CD4-positive, alpha-beta T cell treated with Interleukin-17A for 1 hour (primary cell): Measurements from ENCODE around the gene ZNF236.
A peak's percentile ranks its signal among the peaks of the same experiment; 100 is the strongest.
"Not testable (repeated sequence)": the region's sequence is repeated elsewhere in the genome, so short reads cannot be mapped to it uniquely, and the experiment has no call there.

Experiments used
- DNase-seq: peaks from one replicate; pipeline ENCODE4 v3.0.0-alpha.2; 2020

The ZNF236 gene

DNA sequence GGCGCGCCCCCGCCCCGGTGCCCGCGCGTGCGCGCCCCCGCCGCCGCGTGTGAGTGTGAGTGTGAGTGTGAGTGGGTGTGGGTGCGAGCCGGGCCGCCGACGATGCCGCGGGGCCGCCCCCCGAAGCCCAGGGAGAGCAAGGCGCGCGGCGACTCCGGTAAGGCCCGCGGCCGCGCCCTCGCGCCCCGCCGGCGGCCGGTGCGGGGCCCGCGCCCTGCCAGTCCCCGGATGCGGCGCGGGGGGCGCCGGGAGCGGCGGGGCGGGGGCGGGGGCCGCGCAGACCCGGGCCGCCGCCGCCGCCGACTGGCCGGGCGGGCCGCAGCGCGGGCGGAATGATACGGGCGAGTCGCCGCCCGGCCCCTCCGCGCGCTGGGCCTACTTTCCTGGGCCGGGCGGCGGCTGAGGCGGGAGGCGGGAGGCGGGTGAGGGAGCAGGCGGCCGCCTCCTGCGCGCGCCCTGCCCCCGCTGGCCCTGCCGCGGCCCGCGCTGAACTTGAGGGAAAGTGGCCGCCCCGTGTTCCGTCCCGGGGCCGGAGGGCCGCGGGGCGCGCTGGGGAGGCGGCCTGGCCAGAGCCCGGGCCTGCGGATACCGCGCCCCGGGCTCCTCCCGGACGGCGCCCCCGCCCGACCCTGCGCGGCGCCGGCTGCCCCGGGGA is at the start of gene ZNF236:
Gene ZNF236 (plus strand): TSS at position 52 of the 655 bp plus-strand sequence. CDS start 51 bp downstream, at position 103.
- DNase-seq: peak; percentile 77

DNA sequence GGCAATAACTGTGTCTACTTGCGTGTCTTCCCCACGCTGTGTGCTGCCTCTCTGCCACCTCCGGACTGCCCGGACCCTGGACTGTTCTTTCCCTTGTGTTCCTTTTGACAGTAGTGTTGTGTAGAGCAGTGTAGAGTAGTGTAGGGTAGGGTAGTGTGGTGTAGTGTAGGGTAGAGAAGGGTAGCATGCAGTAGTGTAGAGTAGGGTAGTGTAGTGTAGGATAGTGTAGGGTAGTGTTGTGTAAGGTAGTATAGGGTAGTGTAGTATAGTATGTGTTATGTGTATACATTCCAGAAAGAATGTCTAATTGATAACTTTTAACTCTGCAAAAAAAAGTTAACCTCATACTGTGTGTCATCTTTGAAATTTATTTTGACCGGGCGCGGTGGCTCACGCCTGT is 49.7 kb upstream of the ZNF236 start:
- no peak for DNase-seq

DNA sequence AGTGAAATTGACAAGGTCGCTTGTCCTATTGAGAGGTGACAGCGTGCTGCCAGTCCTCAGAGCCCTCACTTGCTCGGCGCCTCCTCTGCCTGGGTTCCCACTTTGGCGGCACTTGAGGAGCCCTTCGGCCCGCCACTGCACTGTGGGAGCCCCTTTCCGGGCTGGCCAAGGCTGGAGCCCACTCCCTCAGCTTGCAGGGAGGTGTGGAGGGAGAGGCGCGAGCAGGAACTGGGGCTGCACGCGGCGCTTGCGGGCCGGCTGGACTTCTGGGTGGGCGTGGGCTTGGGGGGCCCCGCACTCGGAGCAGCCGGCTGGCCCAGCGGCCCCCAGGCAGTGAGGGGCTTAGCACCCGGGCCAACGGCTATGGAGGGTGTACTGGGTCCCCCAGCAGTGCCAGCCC is 45.3 kb upstream of the ZNF236 start:
- DNase-seq: not testable (repeated sequence)

DNA sequence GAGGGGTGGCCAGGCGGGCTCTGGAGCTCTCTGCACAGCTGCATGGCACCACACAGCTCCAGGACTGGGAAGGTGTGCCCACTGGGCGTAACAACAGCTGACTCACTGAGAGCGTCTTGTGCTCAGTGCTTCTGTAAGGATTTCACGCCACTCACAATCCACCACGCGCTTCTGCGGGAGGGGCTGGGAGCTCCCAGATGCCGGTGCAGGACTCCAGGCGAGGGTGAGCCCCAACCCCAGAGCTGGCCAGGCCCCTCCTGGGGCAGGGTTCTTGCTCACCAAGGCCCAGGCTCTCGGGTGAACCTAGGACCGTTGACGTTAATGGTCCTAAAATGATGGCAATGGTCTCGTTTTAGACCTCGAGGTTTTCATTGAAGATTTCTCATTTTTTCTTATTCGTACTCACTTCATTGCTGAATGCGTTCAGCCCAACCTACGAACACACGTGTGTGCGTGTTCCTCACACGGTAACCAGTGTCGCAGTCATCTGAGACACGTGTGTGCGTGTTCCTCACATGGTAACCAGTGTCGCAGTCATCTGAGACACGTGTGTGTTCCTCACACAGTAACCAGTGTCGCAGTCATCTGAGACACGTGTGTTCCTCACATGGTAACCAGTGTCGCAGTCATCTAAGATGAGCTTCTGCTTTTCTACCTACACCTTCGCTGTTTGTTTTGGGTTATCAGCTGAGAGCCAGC is 38.4 kb upstream of the ZNF236 start:
- DNase-seq: no peak

DNA sequence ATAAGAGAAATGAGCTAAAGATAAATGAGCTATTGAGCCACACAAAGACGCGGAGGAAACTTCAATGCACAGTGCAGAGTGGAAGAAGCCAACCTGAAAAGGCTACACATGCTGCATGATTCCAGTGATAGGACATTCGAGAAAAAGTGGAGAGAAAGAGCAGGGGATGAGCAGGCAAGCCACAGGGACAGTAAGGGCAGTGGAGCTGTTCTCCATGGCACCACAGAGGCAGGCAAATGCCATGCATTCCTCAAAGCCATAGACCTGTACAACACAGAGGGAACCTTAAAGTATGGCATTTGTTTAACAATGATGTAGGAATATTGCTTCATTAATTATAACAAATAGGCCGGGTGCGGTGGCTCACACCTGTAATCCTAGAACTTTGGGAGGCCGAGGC is 36.5 kb upstream of the ZNF236 start:
- no peak for DNase-seq

DNA sequence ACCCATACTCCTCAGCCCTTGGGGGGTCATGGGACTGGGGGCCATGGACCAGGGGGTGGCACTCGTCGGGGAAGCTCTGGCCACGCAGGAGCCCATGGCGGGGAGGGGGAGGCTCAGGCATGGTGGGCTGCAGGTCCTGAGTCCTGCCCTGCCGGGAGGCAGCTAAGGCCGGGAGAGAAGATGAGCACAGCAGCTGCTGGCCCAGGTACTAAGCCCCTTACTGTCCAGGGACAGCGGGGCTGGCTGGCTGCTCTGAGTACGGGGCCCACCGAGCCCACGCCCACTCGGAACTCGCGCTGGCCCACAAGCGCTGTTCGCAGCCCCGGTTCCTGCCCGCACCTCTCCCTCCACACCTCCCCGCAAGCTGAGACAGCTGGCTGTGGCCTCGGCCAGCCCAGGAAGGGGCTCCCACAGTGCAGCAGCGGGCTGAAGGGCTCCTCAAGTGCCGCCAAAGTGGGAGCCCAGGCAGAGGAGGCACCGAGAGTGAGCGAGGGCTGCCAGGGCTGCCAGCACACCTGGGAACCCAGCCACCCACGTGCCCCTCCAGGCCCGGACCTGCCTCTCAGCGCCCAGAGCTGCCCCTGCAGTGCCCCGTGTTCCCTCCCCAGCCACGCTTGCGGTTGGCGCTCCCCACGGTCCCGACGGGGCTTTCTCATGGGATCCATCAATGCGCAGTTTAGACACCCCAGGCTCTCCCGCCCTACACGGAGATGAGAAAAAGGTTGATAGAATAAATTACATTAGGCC is 33.6 kb upstream of the ZNF236 start:
- DNase-seq: no peak

DNA sequence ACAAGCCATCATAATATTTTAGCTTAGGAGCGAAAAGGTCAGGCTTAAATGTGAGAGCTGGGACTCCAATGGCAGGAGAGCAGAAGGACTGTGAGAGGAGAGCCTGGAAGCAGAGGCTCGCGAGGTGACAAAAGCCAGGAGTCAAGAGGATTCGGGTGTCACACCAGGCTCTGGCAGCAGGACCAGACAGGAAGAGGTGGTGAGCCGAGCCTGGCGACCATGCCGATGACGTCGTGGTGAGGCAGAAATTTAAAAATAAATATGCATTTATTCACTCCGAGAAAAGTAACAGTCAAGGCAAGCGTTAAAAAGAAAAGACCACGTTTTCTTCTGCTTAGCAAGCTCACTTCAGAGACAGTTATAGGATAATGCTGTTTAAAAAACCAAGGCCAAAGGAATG is 31.3 kb upstream of the ZNF236 start:
- no peak for DNase-seq

DNA sequence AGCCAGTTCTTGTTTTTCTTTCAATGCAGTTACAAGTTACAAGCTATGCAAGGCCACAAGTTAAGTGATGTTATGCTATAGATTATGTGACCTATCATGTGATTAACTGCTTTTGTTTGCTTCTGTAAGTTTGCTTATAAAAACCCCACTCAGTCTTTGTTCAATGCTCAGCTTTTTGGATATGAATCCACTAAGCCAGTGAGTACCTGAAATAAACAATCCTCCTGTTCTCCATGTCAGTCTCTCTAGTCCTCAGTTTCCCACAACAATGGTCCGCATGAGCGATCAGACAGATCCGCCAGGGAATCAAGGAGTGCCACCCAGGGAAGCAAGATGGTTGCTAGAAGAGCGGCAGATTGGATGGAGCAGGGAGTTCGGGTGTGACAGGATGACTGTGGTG is 30.7 kb upstream of the ZNF236 start:
- no peak for DNase-seq

DNA sequence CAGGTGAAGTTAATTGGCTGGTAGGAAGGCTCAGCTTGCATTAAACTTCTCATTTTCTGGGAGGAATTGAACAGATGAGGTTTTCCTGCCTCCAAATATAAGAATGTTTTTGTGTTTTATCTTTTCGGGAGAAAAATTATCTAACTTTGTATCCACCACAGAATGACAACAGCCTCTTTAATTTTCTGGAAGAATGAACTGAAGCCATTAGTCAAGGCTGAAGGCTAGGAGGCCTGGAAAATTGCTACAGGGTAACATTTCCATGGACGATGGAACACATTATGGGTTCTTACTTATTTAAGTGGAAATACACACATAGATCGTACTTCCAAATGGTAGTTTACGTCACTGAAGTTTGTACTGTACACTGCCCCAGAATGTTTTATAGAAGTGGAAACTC is 28.0 kb upstream of the ZNF236 start:
- no peak for DNase-seq

DNA sequence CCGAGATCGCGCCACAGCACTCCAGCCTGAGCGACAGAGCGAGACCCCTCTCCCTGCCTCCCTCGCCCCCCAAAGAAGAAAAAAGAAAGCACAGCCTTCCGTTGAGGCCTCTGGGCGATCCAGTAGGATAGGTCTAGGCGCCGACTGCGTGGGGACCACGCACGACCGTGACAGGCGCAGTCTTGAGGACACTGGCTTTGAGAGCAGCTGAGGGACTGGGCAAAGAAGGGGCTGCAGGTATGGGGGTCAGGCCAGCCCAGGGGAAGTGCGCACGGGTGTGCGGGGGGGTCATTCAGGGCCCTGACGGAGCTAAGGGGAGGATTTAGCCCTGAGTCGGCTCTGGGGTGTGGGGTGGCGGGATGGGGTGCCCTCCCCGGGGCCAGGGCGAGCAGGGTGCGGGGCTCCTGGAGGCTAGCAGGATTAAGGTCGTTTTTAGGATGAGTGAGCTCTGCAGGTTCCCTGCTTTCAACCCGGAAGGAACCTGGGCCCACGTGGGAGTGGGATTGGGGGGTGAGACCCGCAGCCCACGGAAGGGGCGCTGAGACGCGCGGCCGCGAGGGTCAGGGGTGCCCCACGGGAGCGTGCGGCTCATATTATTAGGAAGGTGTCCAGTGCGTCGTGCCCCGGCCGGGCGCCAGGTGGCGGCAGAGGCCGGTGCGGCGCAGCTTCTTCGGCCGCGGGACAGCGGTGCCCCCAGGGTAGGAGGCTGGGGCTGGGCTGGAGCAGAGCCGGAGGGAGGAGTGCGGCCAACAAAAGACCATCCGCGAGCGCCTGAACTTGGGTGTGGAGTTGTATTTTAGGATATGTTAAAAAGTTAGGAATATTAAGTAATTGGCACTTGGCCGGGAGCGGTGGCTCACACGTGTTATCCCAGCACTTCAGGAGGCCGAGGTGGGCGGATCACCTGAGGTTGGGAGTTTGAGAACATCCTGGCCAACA is 20.5 kb upstream of the ZNF236 start:
- DNase-seq: peak; percentile 47

DNA sequence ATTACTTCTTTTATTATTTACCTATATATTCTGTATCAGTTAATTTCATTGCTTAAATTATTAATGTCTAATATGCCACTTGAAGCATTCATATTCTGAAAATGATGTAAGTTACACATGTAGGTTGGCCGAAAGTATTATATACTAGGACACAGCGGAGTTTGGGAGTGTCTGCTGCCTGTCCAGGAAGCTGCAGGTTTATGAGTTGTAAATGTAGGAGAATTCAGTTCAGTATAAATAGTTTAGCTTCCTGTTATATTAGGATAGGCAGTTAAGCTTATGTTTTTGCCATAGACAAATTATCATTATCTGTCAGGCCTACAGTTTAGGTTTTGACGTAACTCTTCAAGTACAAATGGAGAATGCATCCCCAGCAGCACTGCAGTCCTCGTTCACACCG is 18.9 kb upstream of the ZNF236 start:
- no peak for DNase-seq

DNA sequence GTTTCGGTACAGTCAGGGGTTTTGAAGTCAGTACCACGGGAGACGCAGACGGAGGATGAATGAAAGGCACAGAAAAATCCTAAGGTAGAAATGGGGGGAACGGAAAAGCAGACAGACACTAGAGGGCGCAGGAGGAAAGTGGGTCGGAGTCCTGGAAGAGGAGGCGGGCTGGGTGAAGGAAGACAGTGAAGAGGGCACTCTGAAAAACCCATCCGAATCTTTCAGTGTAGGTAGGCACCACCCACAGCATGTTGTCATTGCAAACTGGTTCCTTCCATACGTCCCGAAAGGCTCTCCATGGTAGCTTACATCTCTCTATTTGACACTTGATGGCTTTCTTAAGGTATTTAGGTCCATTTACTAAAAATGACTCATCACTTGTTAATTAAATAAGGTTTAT is 18.5 kb upstream of the ZNF236 start:
- peak; percentile 77 for DNase-seq

DNA sequence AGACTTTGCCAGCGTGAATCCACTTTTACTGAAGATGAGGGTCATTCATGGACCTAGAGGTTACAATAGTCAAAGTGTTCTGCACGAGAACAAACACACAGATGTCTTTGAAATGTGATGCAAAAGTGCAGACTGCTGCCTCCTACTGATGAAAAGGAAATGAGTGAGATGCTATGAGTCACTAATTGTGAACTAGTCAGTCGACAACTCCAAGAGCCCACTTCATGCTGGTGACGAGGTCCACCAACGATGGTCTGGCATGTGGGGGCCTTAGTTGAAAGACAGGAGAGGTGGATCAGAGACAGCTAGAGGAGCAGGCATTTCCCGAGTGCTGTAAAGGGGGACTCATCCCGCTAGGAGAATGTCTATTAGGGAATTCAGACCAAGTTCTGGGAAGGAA is 17.1 kb upstream of the ZNF236 start:
- DNase-seq: no peak

DNA sequence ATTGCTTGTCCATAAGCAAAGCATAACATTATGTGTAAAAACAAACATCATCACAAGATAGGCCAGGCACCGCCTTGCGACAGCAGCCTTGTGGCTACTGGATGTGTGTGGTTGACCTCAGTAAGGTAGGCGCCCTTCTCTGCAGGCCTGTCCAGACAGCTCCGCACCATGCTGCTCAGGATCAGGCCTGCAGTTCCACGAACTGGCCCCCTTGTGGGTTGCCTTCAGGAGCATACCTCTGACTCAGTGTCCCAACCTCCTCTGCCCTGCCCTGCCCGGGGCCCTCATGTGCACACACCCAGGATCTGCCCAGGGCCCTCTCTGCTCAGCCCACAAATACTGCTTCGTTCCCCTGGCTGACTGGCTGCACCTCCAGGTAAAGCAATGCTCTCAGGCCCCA is 16.1 kb upstream of the ZNF236 start:
- DNase-seq: no peak

DNA sequence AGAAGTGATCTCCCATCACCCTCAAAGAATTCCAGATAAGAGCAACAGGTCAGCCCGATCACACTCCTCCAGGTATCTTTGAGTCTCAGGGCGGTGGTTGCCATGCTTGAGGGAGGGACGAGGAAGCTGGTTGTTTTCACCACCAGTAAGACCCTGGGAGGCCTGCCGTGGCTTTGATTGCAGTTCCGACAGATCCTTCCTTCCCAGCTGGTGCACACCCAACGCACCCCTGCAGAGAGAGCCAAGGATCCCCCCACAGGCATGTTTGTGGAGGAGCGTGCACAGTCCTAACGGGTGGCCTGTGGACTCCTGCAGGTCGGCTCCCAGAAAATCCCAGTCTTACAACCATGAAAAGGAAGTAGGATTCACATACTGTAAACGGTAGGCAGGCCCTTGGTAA is 13.8 kb upstream of the ZNF236 start:
- DNase-seq: no peak

DNA sequence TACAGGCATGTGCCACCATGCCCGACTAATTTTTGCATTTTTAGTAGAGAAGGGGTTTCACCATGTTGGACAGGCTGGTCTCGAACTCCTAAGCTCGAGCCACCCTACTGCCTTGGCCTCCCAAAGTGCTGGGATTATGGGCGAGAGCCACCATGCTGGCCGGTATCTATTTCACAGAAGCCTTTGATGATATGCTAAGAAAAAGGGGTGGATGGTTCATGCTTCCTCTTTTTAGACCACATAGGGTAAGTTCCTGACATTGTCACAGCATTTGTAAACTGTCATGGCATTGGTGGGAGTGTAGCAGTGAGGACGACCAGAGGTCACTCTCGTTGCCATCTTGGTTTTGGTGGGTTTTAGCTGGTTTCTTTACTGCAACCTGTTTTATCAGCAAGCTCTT is 10.8 kb upstream of the ZNF236 start:
- not testable (repeated sequence) for DNase-seq

DNA sequence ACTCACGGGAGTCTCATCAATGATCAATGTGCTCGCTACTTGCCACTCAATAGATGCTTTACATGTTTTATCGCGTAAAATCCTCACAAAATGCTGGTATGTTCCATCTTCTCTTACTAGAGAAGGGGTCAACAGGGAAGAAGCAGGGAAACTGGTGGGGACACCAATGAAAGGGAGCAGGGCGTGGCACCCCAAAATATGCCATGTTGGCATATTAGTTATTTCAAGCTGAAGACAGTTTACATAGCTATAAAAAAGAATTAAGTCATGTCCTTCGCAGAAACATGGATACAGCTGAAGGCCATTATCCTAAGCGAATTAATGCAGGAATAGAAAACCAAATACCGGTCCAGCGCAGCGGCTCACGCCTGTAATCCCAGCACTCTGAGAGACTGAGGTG is 8.1 kb upstream of the ZNF236 start:
- no peak for DNase-seq

DNA sequence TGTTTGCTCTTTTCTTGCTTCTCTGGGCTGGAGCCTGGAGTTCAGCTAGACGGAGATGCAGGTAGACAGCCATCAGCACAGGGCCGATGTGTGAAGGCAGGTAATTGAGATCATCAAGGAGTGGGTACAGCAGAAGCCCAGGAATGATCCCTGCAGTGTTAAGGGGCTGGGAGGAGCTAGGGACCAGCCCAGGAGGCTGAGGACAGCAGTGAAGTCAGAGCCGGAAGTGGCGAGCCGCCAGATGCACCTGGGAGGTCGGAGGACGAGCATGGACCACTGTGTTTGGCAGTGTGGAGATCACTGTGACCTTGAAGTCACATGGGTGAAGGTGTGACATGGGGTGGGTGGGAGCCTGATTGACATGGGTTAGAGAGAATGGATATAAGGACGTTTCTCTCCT is 6.2 kb upstream of the ZNF236 start:
- no peak for DNase-seq

DNA sequence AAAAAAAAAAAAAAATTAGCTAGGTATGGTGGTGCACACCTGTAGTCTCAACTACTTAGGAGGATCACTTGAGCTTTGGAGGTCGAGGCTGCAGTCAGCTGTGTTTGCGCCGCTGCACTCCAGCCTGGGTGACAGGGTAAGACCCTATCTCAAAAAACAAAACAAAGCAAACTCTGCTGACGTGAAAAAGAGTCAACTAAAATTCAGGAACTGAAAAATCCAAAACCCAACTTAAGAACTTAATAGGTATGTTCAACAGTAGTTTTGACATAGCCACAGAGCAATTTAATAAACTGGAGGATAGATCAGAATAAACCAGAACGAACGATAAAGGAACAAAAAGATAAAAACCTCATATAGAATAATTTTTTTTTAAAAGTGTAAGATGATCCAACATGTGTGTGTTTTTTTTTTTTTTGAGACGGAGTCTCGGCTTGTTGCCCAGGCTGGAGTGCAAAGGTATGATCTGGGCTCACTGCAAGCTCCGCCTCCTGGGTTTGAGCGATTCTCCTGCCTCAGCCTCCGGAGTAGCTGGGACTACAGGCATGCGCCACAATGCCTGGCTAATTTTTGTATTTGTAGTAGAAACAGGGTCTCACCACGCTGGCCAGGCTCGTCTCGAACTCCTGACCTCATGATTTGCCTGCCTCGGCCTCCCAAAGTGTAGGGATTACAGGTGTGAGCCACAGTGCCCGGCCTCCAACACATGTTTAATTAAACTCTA is 4.3 kb upstream of the ZNF236 start:
- DNase-seq: no peak

DNA sequence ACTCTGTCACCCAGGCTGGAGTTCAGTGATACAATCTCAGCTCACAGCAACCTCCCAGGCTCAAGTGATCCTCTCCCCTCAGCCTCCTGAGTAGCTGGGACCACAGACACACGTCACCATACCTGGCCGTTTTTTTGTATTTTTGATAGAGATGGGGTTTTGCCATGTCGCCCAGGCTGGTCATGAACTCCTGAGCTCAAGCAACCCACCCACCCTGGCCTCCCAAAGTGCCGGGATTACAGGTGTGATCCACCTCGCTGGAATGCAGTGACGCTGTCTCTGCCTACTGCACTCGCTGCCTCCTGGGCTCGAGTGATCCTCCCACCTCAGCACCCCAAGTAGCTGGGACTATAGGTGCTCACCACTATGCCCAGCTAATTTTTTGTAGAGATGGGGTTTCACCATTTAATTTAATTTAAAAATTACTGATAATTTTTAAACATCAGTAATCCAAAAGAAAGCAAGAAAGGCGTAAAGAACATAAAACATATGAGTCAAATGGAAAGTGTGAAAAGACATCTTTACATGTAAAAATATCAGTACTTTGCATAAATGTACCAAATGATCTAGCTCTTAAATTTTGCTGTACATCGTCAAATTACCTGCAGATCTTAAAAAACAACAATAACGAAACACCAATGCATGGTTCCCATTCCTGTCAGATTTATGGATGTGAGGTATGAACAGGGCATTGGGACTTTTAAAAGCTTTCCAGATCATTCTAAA is 2.8 kb upstream of the ZNF236 start:
- no peak for DNase-seq

DNA sequence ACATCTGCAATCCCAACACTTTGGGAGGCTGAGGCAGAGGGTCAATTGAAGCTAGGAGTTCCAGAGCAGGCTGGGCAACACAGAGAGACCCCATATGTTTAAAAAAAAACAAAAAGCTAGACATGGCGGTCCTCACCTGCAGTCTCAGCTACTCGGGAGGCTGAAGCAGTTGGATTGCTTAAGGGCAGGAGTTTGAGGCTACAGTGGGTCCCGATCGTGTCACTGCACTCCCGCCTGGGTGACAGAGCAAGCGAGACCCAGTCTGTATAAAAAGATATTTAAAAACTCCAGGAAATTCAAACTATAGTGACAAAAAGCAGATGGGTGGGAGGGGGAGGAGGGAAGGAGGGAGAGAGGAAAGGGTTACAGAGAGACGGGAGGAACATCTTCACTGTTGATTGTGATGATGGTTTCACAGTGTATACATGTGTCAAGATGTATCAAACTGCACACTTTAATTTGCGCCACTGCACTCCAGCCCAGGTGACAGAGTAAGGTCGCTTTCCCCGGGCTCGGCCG is 942 bp upstream of the ZNF236 start:
- DNase-seq: no peak
